Endodermal cell (in vitro differentiated cells): ENCODE results near the gene PDE10A. TPM values are rescaled to one million over a fixed set of nuclear protein-coding genes. Genes with fewer than 3 reads are reported as not detected.

Source experiments
- DNase-seq: peaks from one replicate; pipeline ENCODE4 v3.0.0-alpha.2; 2017
- H3K27ac ChIP-seq: 2 replicates; pipeline ENCODE4 v1.5.1; 2013; ENCODE audit warnings: mild to moderate bottlenecking, low read depth, low read length, moderate library complexity
- H3K27me3 ChIP-seq: 2 replicates; pipeline ENCODE4 v1.6.1; 2013; ENCODE audit warnings: mild to moderate bottlenecking, low read length, moderate library complexity; ENCODE audit not compliant: insufficient read depth, control insufficient read depth, poor library complexity, severe bottlenecking
- H3K36me3 ChIP-seq: 2 replicates; pipeline ENCODE4 v1.7.0; 2013; ENCODE audit warnings: mild to moderate bottlenecking, low read length, moderate library complexity; ENCODE audit not compliant: control insufficient read depth, insufficient read depth
- H3K4me1 ChIP-seq: one replicate; pipeline ENCODE4 v1.7.0; 2013; ENCODE audit warnings: low read length; ENCODE audit not compliant: control insufficient read depth, insufficient read depth
- H3K4me3 ChIP-seq: 2 replicates; pipeline ENCODE4 v1.5.1; 2013; ENCODE audit warnings: mild to moderate bottlenecking, low read length, moderate library complexity
- H3K9ac ChIP-seq: 2 replicates; pipeline ENCODE4 v1.6.1; 2013; ENCODE audit warnings: mild to moderate bottlenecking, low read length, moderate library complexity; ENCODE audit not compliant: poor library complexity, severe bottlenecking; ENCODE audit errors: extremely low read depth
- H3K9me3 ChIP-seq: 2 replicates; pipeline ENCODE4 v1.6.1; 2013; ENCODE audit warnings: mild to moderate bottlenecking, low read length, moderate library complexity; ENCODE audit not compliant: control insufficient read depth
- H3K27ac Mint-ChIP-seq: 2 replicates; pipeline ENCODE4 v1.8.0; 2020; ENCODE audit warnings: mixed read lengths
- H3K27me3 Mint-ChIP-seq: 2 replicates; pipeline ENCODE4 v1.8.0; 2021; ENCODE audit warnings: mild to moderate bottlenecking, mixed read lengths; ENCODE audit not compliant: insufficient read depth
- H3K36me3 Mint-ChIP-seq: 2 replicates; pipeline ENCODE4 v1.8.0; 2020; ENCODE audit warnings: low read depth, mixed read lengths
- H3K4me1 Mint-ChIP-seq: 2 replicates; pipeline ENCODE4 v1.8.0; 2020; ENCODE audit warnings: mixed read lengths
- H3K4me3 Mint-ChIP-seq: 2 replicates; pipeline ENCODE4 v1.8.0; 2020; ENCODE audit warnings: mild to moderate bottlenecking, moderate library complexity, mixed read lengths
- H3K9me3 Mint-ChIP-seq: 2 replicates; pipeline ENCODE4 v1.8.0; 2020; ENCODE audit warnings: mild to moderate bottlenecking, mixed read lengths
- WGBS, 2 experiments: methylation state at CpG; one replicate each; pipeline versions ENCODE4 v1.1.5 to v1.1.7; 2013; ENCODE audit warnings: missing lambda C conversion rate in 2 of 2, mixed read lengths in 1 of 2; ENCODE audit not compliant: insufficient coverage in 1 of 2, insufficient read length in 1 of 2; 5-methylcytosine and 5-hydroxymethylcytosine counted together
- total RNA-seq, 2 donors: library from RNA; stranded (reverse); fragmentation: NEBNext Ultra II Directional in 1 of 2; extraction: Animal tissue kit (Norgen Biotek cat#: 25700) in 1 of 2; gene quantifications; 2 replicates in 1 of 2; 3 replicates in 1 of 2; pipeline ENCODE4 v1.2.1, GENCODE V29; 2021
- TF ChIP-seq, protein P1 (sequence below): fragments of 200-600 bp; sonication (generic); conservative IDR thresholded peaks from 2 replicates; pipeline ENCODE4 v1.5.0; 2021; ENCODE audit warnings: antibody characterized with exemption, mild to moderate bottlenecking

The PDE10A gene
- total RNA-seq, 2 donors from 2014 or later = 22.8 to 27.8 TPM

DNA sequence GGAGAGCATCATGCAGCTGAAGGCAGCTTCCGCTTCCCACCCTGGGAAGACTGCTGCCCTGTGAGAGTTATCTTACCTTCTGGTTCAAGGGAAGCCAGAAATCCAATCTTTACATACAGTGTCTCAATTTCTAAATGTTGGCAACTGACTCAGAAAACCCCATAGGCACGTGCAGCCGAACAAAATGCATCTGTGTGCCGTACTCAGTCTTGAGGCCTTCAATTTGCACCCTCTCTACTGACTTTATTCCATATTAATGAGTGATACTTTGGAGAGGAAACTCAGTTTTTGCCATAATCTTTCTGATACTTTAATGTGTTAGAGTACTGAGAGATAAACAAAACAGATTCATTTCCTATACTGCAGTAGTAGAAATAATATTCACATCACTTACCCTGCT is 181.1 kb downstream of the PDE10A start:
- H3K4me3 Mint-ChIP-seq = no peak overlapping the region
- H3K9me3 Mint-ChIP-seq = no peaks in the 10 kb centered on the region
- Histone ChIP-seq H3K27me3 (no peaks in the 10 kb centered on the region), H3K4me3 (no peak overlapping the region), H3K36me3 (peaks cover 46% of the 10 kb centered on the region), H3K27ac (no peak overlapping the region), H3K9me3 (no peaks in the 10 kb centered on the region), H3K4me1 (peaks cover 5% of the 10 kb centered on the region), H3K9ac (no peak overlapping the region)
- DNase-seq = no peak
- H3K27me3 Mint-ChIP-seq = no peaks in the 10 kb centered on the region
- H3K4me1 Mint-ChIP-seq = peaks cover 13% of the 10 kb centered on the region
- WGBS, 2 experiments = 67 to 96% methylated on average over 1 to 4 of the region's 4 CpGs
- H3K36me3 Mint-ChIP-seq = peaks cover 5% of the 10 kb centered on the region
- TF ChIP-seq, protein P1, sequence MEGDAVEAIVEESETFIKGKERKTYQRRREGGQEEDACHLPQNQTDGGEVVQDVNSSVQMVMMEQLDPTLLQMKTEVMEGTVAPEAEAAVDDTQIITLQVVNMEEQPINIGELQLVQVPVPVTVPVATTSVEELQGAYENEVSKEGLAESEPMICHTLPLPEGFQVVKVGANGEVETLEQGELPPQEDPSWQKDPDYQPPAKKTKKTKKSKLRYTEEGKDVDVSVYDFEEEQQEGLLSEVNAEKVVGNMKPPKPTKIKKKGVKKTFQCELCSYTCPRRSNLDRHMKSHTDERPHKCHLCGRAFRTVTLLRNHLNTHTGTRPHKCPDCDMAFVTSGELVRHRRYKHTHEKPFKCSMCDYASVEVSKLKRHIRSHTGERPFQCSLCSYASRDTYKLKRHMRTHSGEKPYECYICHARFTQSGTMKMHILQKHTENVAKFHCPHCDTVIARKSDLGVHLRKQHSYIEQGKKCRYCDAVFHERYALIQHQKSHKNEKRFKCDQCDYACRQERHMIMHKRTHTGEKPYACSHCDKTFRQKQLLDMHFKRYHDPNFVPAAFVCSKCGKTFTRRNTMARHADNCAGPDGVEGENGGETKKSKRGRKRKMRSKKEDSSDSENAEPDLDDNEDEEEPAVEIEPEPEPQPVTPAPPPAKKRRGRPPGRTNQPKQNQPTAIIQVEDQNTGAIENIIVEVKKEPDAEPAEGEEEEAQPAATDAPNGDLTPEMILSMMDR = no peak
- no peak overlapping the region for H3K27ac Mint-ChIP-seq

DNA sequence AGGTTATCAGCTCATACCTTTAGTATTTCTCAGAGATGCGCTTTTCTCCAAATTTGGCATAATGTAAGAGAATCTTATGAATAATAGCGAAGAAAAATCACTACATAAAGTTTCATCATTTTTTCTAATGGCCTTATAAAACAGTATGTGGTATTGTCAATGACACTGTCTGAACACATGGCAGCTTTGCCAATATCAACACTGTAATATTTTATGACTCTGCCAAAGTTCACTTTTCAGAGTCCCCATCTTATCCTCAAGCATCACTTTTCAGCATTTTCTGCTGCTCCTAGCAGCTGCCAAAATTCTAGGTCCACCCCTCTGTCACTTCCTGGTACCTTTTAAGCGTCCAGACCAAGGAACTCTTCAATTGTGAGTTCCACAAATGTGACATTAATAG is 182.1 kb downstream of the PDE10A start:
- Mint-ChIP-seq H3K9me3 (no peaks in the 10 kb centered on the region), H3K27me3 (no peaks in the 10 kb centered on the region), H3K27ac (no peak overlapping the region), H3K36me3 (peaks cover 5% of the 10 kb centered on the region), H3K4me1 (peaks cover 6% of the 10 kb centered on the region), H3K4me3 (no peak overlapping the region)
- Histone ChIP-seq H3K9me3 (no peaks in the 10 kb centered on the region), H3K36me3 (peaks cover 42% of the 10 kb centered on the region), H3K27ac (no peak overlapping the region), H3K4me3 (no peak overlapping the region), H3K9ac (no peak overlapping the region), H3K4me1 (peaks cover 5% of the 10 kb centered on the region), H3K27me3 (no peaks in the 10 kb centered on the region)
- TF ChIP-seq, protein P1 = no peak
- DNase-seq = no peak
- 98 to 100% methylated on average over 1 of the region's 3 CpGs for WGBS, 2 experiments

DNA sequence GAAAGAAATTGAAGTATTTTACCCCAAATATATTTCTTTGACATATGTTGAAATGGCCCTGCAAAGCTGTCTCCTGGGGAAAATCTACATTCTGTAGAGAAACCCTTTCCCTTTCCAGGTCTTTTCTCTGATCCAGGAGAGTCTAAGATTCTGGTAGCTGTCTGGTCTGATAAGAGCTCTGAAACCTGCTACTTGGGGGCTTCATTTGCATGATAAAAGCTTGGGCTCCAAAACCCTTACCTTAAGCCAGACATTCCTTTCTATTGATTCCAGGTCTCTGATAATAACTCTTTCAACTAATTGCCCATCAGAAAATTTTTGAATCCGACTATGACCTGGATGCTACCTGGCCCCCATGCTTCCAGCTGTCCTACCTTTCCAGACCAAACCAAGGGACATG is 184.5 kb downstream of the PDE10A start:
- Histone ChIP-seq H3K4me3 (no peak overlapping the region), H3K27ac (no peak overlapping the region), H3K4me1 (peaks cover 5% of the 10 kb centered on the region), H3K9ac (no peak overlapping the region), H3K9me3 (no peaks in the 10 kb centered on the region), H3K36me3 (peaks cover 31% of the 10 kb centered on the region), H3K27me3 (no peaks in the 10 kb centered on the region)
- Mint-ChIP-seq H3K27ac (no peak overlapping the region), H3K4me3 (no peak overlapping the region), H3K9me3 (no peaks in the 10 kb centered on the region), H3K36me3 (peaks cover 2% of the 10 kb centered on the region), H3K4me1 (no peaks in the 10 kb centered on the region), H3K27me3 (no peaks in the 10 kb centered on the region)
- TF ChIP-seq, protein P1 = no peak
- no peak for DNase-seq
- 86 to 90% methylated on average over 1 of the region's 1 CpG for WGBS, 2 experiments
